Smooth muscle cell of the brain vasculature (primary cell): ENCODE data around the gene DMRT2.

Source experiments
- DNase-seq: peaks from one replicate; pipeline ENCODE4 v3.0.0-alpha.2; 2012; ENCODE audit warnings: low read depth, low spot score

The DMRT2 gene

DNA sequence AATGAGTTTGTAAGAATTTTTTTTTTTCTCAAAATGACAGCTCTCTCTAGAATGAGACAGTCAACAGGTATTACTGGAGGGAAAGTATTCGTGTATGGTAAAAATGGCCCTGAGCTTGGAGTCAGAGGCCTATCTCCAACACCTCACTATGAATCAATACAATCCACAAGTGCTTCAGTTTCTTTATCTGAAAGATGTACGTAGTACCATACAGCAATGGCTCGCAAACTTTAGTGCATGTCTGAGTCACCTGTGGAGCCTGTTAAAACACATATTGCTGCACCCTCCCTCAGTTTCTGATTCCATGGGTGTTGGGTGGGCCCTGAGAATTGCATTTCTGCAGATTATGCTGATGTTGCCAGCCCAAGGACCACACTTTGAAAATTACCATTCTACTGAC lies 44.6 kb downstream of the DMRT2 start:
- no peak for DNase-seq

DNA sequence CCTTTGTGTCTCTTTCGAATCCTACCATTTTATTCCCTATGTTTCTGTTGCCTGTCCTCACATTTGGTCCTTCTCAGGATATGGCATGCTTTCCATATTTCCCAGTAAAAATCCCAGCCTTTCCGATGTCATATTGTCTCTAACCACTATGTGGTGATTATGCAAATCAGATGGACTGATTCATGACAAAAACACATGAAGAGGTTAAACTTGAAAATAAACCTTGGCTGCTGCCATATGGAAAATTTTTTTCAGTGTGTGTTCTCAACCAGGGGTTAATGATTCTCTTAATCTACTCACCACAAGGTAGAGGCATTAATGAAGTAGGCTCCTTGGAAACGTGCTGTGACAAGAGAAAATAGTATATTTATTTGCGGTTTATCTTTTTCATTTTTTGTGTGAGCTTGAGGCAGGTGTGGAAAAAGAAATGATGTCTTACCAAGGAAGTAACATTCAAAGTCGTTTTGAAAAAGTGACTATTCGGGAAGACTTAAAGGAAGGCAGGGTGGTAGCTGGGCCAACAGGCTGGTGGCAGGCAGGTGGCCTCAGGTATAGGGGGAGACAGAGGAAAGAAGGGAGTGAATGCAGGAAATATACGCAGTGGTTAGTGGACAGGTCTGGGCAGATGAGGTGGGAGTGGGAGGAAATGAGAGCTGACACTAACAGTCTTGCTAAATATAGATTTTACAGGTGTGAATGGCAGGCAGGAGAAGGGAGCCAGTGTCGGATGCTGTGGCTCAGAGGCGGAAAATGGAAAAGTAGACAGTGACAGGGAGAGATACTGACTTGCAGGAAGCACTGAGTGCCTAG lies 46.2 kb downstream of the DMRT2 start:
- DNase-seq: no peak

DNA sequence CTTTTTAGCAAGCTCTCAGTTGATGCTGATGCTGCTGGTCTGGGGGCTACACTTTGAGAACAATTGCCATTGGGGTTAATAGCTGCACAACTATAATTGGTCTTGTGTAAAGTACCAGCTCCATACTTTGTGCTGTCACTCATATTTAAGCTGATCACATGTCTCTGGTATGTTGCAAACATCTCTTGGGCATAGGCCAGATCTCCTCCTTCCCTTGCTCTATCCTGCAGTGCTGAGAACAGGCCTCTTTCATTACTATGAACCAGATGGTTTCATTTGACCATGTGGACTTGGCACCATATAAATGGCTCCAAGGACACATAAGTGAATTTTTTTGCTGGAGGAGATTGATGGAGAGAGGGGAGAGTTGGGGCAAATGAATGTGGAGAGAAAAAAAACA lies 48.4 kb downstream of the DMRT2 start:
- DNase-seq: no peak

DNA sequence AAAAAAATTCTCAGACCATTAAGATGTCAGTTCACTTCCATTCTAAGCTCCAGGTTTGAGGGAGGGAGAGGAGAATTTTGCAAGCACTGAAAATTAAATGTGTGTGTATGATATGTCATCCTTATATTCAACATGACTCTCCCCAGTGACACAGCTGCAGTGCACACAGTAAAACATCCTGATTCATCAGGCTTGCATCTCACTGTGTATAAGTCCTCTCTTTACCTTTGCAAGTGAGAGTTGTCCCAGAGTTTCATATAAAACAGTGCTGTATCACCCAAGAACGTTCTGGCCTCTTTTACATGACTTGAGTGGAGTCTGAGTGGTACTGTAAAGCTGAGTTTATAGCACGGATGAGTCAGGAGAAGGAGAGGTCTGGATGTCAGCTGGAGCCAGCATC lies 50.0 kb downstream of the DMRT2 start:
- no peak for DNase-seq

DNA sequence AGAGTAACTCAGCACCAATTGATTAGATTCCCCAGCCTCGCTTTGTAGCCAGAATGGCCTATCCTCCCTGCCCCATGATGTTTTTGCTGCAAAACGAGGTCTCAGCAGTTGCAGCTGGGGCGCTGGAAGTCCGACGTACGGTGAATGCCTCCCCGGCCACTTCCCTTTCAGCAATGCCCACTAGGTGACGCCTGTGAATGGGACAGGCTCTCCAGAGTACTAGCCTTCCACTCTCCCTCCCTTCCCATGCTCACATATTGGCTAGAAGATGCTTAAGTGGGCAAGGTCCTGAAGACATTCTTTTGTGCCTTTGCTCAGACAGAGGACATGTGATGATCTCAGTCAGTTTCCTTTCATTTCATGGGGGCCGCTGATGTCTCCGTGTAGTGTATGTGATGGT lies 50.8 kb downstream of the DMRT2 start:
- peak; percentile 2 for DNase-seq

DNA sequence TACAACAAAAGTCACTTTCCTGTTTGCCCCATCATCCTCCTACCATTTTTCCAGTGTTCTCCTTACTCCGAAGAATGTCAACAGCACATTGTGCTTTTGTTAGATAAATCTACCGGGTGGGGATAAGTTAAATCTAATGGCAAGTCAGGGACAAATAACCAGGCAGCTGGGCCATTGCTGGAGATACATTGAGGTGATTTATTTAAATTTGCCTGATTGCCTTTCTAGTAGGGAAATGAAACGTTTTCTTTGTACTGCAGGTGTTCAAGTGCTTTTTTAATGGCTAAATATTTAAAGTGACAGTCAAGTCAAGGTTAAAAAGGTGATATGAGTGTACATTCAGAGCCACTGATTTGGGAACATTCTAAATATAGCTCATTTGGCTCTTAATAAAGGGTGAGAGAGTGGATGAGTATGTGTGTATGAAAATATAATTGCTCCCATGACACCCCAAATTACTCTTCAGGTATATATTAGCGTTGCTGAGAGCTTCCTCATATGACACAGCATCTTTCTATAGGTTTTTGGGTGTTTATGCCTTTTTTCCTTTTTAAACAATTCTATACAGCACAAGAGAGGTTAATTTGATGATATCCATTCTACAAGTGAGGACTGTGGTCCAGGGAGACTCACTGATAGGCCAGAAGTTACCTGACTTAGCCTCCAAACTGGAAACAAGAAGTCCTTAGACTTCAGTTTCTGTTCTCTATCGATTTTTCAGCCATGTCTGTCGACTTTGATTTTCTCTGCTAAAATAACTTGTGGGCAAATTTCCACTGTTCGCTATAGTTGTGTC lies 51.9 kb downstream of the DMRT2 start:
- DNase-seq: no peak

DNA sequence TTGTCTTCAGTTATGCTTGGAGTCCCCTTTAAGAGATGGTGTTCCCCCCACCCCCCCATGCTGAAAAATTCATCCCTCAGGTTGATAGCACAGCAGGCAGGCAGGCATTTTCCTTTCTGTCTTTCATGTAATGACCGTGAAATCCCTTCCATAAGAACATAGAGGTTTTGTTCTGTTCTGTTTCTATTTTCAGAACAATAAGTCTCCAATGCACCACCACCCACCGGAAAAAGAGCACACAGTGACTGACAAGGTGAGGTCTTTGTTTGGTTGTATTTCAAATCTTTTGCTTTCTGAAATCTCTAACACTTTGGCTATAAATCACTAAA lies 52.4 kb downstream of the DMRT2 start:
- DNase-seq: no peak
